KMS-11 (cell line): ENCODE measurements around the gene ELMO1.

Experiments used
- H2AFZ ChIP-seq: fragments of 200-600 bp; sonication (generic); 2 replicates; pipeline ENCODE4 v1.6.1; 2016; ENCODE audit warnings: antibody characterized with exemption, mixed run types, low read depth
- H3K27ac ChIP-seq: fragments of 200-600 bp; sonication (generic); 2 replicates; pipeline ENCODE4 v1.6.1; 2016; ENCODE audit warnings: mild to moderate bottlenecking, mixed run types
- H3K27me3 ChIP-seq: fragments of 200-600 bp; sonication (generic); 2 replicates; pipeline ENCODE4 v1.6.1; 2017; ENCODE audit warnings: mild to moderate bottlenecking, low read depth, mixed run types, moderate library complexity; ENCODE audit not compliant: insufficient read depth
- H3K36me3 ChIP-seq: fragments of 200-600 bp; sonication (generic); 2 replicates; pipeline ENCODE4 v1.6.1; 2017; ENCODE audit warnings: mild to moderate bottlenecking, mixed run types; ENCODE audit not compliant: insufficient read depth
- H3K4me1 ChIP-seq: fragments of 200-600 bp; sonication (generic); 2 replicates; pipeline ENCODE4 v1.6.1; 2016; ENCODE audit warnings: mild to moderate bottlenecking, low read depth, mixed run types; ENCODE audit not compliant: poor library complexity, severe bottlenecking
- H3K4me2 ChIP-seq: fragments of 200-600 bp; sonication (generic); 2 replicates; pipeline ENCODE4 v1.7.0; 2016; ENCODE audit warnings: mild to moderate bottlenecking, mixed run types
- H3K4me3 ChIP-seq: fragments of 200-600 bp; sonication (generic); IDR thresholded peaks from 2 replicates; pipeline ENCODE4 v1.6.1; 2017; ENCODE audit warnings: low read depth, low read length, mixed read lengths; ENCODE audit not compliant: insufficient read depth
- H3K79me2 ChIP-seq: fragments of 200-600 bp; sonication (generic); 2 replicates; pipeline ENCODE4 v1.6.1; 2016; ENCODE audit warnings: low read depth, mixed run types; ENCODE audit not compliant: insufficient read depth
- H3K9ac ChIP-seq: fragments of 200-600 bp; sonication (generic); 2 replicates; pipeline ENCODE4 v1.6.1; 2016; ENCODE audit warnings: mild to moderate bottlenecking, mixed run types
- H4K20me1 ChIP-seq: fragments of 200-600 bp; sonication (generic); 2 replicates; pipeline ENCODE4 v1.6.1; 2016; ENCODE audit warnings: mild to moderate bottlenecking, mixed run types; ENCODE audit not compliant: insufficient read depth
- CTCF ChIP-seq: fragments of 200-600 bp; sonication (generic); conservative IDR thresholded peaks from 2 replicates; pipeline ENCODE4 v1.6.1; 2017; ENCODE audit warnings: low read depth, mild to moderate bottlenecking, antibody characterized with exemption, low read length, moderate library complexity, mixed read lengths

ELMO1 gene

GRCh38 chr7:36884910-36885309 is 563.8 kb downstream of the ELMO1 start:
- Histone ChIP-seq H3K27ac (no peak overlapping the region), H2AFZ (no peak overlapping the region), H3K9ac (no peak overlapping the region), H3K4me1 (peaks cover 11% of the 10 kb centered on the region), H3K79me2 (no peaks in the 10 kb centered on the region), H3K4me2 (no peak overlapping the region), H3K27me3 (no peaks in the 10 kb centered on the region), H3K36me3 (no peaks in the 10 kb centered on the region; the same call in 1 of the 2 replicates), H4K20me1 (no peaks in the 10 kb centered on the region), H3K4me3 (no peak overlapping the region)
- TF ChIP-seq CTCF, result no peak

- no peaks in the 10 kb centered on the region; the same call in 1 of the 2 replicates for H3K36me3 ChIP-seq
- H4K20me1 ChIP-seq, result no peaks in the 10 kb centered on the region
- H3K27ac ChIP-seq, result no peak overlapping the region
- peaks cover 11% of the 10 kb centered on the region for H3K4me1 ChIP-seq
- no peak overlapping the region for H2AFZ ChIP-seq
- no peak overlapping the region for H3K9ac ChIP-seq
- no peaks in the 10 kb centered on the region for H3K79me2 ChIP-seq
- TF ChIP-seq CTCF, result no peak
- no peaks in the 10 kb centered on the region for H3K27me3 ChIP-seq
- no peak overlapping the region for H3K4me2 ChIP-seq
- H3K4me3 ChIP-seq, result no peak overlapping the region
Measured at GRCh38 chr7:36884351-36884750, 564.3 kb downstream of the ELMO1 start.

- Histone ChIP-seq H3K9ac (no peak overlapping the region), H3K4me2 (no peak overlapping the region), H3K4me3 (no peak overlapping the region), H2AFZ (no peak overlapping the region), H4K20me1 (no peaks in the 10 kb centered on the region), H3K4me1 (peaks cover 25% of the 10 kb centered on the region), H3K27me3 (no peaks in the 10 kb centered on the region), H3K27ac (no peak overlapping the region), H3K79me2 (no peaks in the 10 kb centered on the region), H3K36me3 (no peaks in the 10 kb centered on the region; the same call in 1 of the 2 replicates)
- TF ChIP-seq CTCF, result no peak
Measured at GRCh38 chr7:36881233-36881874, 567.3 kb downstream of the ELMO1 start.

- Histone ChIP-seq H3K36me3 (no peaks in the 10 kb centered on the region; the same call in 1 of the 2 replicates), H4K20me1 (no peaks in the 10 kb centered on the region), H3K4me1 (peaks cover 29% of the 10 kb centered on the region), H3K27ac (no peak overlapping the region), H3K27me3 (no peaks in the 10 kb centered on the region), H3K4me3 (no peak overlapping the region), H3K9ac (no peak overlapping the region), H3K79me2 (no peaks in the 10 kb centered on the region), H3K4me2 (no peak overlapping the region), H2AFZ (no peak overlapping the region)
- no peak for TF ChIP-seq CTCF
Measured at GRCh38 chr7:36880108-36880507, 568.6 kb downstream of the ELMO1 start.
